Stimulated activated CD4-positive, alpha-beta T cell treated with anti-CD3 and anti-CD28 coated beads, Interleukin-1b, Interleukin-23, amount 100 ng/mL, for 48 hours (primary cell): ENCODE results near the gene NOVA2.

Experiments used
- DNase-seq: peaks from one replicate; pipeline ENCODE4 v3.0.0-alpha.2; 2020

NOVA2 gene, protein sequence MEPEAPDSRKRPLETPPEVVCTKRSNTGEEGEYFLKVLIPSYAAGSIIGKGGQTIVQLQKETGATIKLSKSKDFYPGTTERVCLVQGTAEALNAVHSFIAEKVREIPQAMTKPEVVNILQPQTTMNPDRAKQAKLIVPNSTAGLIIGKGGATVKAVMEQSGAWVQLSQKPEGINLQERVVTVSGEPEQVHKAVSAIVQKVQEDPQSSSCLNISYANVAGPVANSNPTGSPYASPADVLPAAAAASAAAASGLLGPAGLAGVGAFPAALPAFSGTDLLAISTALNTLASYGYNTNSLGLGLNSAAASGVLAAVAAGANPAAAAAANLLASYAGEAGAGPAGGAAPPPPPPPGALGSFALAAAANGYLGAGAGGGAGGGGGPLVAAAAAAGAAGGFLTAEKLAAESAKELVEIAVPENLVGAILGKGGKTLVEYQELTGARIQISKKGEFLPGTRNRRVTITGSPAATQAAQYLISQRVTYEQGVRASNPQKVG

DNA sequence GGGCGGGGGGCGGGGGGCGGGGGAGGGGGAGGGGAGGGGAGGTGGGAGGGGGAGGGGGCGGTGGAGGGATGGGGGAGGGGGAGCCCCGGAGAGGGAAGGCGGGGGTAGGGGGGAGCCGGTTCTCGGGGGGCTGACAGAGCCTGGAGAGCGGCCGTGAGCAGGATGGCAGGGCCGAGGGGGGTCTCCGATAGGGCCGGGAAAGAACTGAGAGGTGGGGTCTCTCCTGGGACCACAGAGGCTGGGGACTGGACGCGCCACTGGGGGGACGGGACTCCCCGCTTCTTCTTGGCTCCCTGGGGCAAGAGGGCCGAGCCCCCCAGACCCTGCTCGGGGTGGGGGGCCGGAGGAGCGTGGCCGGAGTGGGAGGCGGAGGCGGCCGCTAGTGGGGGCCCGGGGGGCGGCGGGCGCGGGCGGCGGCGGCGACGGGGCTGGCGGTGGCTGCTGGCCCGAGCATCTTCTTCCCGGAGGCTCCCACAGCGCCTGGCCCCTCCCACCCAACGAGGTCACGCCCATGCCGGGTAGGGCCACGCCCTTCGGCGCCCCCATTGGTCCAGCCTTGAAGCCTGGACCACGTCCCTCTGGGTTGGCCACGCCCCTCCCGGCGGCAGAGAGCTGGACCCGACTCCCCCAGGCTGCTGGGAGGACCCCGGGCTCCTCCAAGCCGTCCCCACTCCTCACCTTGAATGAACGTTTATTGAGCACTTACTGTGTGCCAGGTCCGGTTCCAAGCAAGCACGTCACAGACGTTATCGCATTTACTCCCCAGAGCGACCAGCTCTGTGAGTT, at the start of gene NOVA2:
Gene NOVA2, minus strand, starts transcription at position 313 of the 786 bp plus-strand sequence. CDS start 514 bp downstream, outside the sequence.
- DNase-seq = peak; percentile 69

DNA sequence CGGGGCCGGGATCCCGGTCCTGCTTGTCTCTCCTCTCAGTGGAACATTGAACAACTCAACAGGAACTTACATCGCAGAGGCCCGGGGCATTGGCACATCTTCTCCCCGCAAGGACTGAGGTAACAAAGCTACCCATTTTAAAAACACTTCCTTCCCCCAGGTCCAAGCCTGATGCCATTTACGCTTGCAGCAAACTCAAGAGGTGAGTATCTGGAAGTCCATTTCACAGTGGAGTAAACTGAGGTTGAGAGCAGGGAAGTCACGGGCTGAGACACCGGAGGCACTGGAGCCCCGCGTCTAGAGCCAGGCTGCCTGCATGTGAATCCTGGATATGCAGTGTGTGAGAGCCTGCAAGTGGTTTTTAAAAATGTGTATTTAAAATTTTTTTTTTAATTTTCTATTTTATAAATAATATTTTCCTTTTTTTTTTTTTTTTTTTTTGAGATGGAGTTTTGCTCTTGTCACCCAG, 49.7 kb upstream of the NOVA2 start:
- DNase-seq = no peak

DNA sequence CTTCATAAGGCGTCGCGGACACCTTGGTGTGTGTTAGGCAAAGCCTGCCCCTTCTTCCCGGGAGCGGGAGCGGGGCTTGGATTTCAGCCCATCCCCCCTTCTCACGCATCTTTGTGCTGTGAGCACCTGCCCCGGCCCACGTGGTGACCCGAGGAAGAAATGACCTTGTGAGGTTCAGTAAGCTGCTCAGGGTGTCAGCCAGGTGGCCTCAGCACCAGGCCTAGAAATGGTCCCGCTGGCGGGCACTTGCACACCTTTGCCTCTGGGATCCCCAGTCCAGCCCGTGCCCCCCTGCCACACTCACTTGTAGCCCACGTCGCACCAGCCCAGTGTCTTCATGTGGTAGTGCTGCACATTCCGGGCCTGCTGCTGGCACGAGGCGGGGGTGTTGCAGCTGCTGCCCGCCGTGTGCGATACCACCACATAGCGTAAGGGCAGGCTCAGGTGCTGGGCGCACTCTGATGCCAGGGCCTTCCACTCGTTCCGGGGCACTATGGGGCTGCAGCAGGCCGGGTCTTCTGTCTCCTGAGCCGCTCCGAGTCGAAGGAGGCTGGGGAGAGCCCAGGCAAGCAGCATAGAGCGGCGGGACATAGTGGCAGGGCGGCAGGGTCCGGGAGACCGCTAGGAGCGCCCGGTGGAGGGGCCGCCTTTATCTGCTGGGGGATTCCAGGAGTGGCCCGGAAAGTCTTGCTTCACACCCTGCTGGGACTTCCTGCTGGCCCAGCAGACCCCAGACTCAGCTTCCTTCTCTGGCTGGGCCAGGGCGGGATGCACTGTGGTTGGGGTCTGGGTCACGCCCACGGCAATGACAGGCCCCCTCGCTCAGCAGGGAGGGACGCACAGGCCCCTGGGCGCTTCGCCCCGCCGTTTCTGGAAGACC, 49.0 kb upstream of the NOVA2 start, which contains the start of gene PGLYRP1:
Gene PGLYRP1, minus strand, starts transcription at position 623 of the 880 bp plus-strand sequence. Its CDS starts 32 bp downstream, at position 591.
- no peak for DNase-seq

DNA sequence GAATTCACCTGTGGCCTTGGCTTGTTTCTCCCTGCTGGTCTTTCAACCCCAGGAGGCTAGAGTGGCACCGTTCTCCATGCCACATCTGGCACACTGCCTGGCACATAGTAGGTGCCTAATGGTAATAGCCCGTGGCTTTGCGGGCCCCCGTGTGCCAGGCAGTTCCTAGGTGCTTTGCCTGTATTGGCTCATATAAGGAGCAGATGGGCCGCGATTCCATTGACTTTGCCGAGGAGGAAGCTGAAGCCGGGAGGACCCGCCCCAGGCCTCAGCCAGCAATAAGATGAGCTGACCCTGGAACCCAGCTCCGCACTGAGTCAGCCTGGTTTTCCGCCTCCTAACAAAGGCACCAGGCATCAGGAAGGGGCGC, 48.4 kb upstream of the NOVA2 start:
- no peak for DNase-seq

DNA sequence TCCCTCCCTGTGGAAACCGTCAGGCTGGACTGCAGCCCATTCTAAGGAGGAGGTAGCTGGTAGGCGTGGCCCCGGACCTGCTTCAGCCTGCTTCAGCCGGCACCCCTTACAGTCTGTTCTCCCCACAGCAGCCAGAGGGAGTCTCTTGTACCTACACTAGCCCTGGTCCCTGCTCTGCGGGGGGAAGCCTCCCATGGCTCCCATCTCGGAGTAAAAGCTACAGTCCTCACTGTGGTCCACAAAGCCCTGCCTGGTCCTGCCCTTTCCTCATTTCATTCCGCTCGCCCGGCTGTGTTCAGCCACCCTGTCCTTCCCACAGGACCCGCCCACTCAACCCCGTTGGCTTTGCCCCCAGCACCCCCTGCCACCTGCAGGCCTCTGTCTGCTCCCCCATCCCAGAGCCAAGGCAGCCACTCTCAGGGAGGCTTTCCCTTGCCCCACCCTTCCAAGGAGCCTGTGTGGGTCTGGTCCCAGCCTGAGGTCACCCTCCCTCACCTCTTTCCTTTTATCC, 47.9 kb upstream of the NOVA2 start:
- no peak for DNase-seq

DNA sequence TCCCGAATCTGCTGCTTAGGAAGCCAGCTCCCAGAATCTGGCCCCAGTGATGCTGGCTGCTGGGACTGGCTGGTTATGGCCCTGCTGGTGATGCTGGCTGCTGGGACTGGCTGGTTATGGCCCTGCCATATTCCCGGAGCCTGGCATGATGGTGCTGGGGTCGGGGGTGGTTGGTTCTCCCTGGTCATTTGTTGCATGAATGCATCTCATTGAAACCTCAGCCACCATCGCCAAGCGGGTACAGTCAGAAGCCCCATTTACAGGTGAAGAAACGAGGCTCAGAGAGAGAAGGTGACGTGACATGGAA, 47.1 kb upstream of the NOVA2 start:
- DNase-seq = no peak

DNA sequence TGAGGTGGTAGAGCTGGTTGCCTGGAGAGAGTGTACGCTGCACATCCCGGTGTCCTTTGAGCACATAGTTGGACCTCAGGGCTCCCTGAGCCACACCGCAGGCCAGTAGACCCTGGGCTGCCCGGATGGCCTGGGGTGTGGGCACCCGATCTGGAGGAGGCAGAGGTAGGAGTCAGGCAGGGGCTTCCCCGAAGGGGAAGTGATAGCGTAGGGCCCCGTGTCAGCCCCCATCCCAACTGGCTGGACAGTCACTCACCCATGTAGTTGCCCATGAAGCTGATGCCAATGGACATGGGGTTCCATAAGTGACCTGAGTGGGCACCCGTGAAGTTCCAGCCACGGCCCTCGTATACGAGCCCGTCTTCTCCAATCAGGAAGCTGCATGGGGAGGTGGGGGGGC, 45.6 kb upstream of the NOVA2 start:
- no peak for DNase-seq

DNA sequence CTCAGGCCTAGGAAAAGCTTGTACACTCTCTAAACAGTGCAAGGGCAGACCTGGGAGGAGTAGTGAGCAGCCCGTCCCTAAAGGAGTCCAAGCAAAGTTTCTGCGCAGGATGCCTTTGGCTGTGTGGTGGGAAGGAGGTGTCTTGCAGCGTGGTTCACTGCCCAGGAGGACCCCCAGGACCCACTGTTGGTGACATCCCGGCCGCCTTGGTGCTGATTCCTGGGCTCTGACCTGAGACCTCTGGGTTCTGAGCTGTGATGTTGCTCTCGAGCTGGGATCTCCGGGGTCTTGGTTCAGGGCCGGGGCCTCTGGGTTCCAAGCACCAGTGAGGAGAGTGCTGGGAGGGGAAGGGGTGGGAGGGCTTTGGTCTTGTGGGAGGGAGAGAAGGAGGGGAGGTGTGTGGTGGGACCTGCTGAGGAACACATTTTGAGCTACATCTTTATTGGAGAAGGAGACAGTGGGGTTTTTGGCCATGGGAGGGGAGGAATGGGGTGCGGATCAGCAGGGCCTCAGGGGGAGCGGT, 45.1 kb upstream of the NOVA2 start:
- DNase-seq = no peak

DNA sequence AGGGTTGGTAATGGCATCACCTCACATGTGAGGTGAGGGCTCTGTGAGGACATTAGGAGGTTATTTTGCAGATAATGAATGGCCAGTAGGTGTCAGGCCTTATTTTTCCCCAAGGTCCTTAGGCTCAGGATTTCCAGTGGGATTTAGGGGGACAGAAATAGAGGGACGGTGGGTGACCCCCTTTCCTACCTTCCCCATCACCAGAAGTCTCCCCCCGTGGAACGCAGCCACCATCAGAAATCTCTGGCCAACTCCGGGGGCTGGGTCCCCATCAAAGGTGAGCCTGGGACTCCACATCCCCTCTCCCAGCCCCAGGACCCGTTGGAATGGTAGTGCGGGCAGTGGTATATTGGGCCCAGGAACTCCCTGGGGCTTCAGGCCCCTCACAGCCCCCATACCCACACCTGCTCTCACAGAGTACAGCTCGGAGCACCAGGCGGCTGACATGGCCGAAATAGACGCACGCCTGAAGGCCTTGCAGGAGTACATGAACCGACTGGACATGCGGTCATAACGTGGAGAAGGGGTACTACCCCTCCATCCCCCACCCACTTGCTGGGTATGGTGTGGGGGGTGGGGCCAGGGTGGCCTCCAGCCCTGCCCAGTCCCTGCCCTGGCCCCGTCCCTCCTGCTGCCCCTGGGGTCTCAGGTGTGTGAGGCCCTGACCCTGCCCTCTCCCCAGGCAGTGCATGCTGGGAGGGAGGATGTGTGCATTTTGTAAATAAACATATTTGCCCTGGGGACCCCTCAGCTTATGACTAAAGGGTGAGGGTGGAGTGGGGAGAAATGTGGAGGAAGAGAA, 44.4 kb upstream of the NOVA2 start:
- no peak for DNase-seq

DNA sequence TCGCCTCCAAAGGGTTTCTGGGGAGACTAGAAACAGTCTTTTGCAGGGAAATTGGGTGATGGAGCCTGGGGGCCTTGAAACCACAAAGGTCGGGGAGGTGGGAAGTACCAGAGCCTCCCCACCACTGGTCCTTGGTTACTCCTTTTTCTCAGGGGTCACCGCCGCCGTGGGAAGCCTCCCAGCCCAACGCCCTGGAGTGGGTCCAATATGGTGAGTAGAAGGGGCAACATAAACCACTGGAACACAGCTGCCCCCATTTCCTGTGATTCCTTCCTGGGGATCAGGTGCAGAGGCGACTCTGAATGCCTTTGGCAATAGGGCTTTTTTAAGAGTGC, 43.4 kb upstream of the NOVA2 start:
- no peak for DNase-seq

DNA sequence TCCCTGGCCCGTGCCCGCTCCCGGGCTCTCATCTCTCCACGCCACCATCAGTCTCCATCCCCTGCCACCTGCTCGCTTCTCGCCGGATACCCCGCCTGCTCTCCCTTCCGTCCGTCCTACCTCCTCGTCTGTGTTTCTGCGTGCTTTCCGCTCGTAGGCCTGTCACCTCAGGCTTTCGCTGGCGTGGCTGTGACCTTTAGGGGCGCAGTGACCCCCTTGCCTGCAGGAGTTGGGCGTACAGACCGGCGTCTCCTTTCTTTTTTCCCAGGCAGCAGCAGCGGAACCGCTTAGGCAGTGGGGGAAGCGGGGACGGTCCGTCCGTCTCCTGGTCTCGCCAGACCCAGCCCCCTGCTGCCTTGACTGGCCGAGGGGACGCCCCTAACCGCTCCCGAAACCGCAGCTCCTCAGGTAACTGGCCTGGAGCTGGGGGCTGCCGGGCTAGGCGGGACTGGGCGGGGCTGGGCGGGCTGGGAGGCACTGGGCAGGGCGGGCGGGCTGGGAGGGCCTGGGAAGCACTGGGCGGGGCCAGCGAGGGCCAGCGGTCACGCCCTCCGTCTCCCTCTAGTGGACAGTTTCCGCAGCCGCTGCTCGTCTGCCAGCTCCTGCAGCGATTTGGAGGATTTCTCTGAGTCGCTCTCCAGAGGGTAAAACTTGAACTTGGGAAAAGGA, 42.9 kb upstream of the NOVA2 start:
- peak; percentile 77 for DNase-seq

DNA sequence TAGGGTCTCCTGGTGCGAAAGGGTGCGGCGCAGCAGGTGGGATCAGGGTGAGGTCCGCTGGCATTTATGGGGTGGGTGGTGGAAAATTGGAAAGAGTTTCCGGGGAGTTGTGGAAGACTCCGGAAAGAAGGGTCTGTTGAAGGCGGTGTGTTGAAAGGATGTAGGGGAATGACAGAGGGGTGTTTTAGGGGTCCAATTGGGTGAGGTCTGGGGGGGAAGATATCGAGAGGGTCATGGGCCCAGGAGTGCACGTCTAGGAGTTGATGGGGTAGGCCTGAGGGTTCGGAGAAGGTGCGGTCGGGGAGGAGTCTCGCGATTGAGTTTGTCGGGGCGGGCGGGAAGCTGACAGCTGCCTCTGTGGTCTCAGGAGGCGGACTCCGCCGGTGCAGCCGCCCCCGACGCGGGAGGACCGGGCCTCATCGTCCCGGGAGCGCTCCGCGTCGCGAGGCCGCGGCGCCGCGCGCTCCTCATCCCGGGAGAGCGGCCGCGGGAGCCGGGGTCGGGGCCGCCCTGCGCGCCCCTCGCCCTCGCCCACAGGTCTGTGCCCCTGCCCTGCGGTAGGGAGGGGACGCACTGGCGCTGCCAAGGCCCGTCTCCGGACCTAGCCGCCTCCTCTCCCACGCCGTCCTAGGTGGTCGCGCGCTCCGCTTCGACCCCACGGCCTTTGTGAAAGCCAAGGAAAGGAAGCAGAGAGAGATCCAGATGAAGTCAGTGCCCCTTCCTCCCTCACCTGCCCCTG, 42.2 kb upstream of the NOVA2 start:
- DNase-seq = peak; percentile 24

DNA sequence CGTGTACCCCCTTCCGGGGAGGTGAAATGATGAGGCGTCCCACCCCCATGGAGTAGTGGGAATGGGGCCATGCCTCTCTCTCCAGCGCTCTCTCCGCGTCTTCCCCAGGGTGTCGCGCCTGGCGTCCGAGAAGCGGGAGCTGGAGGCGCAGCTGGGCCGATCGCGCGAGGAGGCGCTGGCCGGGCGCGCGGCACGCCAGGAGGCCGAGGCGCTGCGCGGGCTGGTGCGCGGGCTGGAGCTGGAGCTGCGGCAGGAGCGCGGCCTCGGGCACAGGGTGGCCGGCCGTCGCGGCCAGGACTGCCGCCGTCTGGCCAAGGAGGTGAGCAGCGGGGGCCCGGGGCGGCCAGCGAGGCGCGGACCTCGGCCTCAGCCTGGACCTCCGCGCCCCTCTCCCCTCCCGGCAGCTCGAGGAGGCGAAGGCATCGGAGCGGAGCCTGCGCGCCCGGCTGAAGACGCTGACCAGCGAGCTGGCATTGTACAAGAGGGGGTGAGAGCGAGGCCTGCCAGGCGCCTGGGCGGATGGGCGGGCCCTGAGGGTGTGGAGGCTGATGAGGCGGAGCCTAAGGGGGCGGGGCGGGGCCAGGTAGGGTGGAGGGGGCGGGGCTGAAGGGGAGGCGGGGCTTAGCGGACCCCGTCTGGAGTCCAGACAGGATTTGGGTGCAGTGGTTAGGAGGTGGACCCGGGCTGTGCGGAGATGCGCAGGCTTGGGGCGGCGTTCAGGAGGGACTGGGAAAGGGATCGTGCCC, 41.4 kb upstream of the NOVA2 start:
- peak; percentile 60 for DNase-seq

DNA sequence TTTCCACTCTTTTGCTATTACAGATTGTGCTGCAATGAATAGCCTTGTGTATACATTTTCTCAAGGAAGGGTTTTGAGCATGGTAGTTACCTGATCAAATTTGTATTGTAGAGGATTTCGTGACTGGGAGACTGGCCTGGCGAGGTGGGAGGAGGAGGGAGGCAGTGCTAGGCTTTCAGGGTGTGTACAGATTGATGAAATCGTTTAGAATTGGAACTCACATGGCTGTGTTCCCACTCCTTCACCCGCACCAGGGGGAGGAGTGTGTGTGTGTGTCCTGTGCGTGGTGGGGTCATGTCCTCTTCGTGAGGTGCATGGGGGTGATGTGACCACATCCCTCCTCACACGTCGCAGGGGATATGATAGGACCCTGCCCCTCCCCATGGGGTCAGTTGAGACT, 40.9 kb upstream of the NOVA2 start:
- DNase-seq = no peak

DNA sequence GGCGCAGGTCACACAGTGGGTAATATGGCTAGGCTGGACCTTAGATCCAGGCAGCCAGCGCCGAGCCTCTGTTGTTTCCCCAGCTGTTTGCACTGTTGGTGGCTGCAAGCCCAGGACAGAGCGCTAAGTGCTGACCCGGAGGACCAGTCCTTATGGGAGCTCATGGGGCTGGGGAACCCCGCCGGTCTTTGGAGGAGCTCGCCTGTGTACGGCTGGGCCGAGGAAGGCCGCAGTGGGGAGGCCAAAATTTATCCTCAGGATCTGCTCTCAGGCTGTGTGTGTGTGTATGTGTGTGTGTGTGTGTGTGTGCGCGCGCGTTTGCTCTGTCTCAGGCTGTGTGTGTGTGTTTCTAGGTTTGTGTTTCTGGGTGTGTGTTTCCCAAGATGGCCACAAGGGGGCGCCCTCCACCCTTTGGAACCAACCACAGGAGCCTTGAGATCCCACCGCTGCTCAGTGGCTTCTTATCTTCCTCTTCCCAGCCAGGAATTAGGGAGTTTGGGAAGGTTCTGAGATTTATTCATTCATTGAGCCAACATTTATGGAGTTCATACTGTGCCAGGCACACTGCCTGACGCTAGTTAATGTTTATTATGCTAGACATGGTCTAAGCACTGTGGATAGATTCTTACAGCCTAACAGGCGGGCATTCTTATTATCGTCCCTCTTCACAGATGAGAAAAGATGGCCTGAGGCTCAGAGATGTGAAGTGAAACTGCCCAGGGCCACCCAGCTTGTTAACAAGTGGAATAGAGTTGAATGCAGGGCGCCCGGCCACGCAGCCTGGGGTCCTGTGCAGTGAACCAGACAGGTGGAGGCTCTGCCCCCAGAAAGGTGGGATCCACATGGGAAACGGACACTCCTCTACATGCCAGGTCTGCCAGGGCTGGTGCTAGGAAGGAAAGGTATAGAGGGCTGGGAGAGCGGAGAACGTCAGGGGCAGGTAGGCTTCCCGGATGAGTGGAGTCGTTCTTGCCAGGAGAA, 36.2 kb upstream of the NOVA2 start:
- DNase-seq = peak; percentile 60

DNA sequence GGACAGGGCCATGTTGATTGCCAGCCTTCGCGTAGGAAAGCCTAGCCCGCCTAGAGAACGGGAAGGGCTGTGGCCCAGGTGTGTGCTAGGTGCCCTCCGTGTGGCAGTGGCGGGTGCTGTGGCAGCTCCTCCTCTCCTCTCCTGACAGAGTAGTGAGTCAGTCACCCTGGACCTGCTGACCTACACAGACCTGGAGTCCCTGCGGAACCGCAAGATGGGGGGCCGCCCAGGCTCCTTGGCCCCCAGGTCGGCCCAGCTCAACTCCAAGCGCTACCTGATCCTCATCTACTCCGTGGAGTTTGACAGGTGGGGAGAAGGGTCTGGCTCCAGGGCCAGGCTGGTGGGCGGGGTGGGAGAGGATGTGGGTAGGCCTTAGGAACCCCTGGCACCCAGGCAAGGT, 32.7 kb upstream of the NOVA2 start:
- no peak for DNase-seq

DNA sequence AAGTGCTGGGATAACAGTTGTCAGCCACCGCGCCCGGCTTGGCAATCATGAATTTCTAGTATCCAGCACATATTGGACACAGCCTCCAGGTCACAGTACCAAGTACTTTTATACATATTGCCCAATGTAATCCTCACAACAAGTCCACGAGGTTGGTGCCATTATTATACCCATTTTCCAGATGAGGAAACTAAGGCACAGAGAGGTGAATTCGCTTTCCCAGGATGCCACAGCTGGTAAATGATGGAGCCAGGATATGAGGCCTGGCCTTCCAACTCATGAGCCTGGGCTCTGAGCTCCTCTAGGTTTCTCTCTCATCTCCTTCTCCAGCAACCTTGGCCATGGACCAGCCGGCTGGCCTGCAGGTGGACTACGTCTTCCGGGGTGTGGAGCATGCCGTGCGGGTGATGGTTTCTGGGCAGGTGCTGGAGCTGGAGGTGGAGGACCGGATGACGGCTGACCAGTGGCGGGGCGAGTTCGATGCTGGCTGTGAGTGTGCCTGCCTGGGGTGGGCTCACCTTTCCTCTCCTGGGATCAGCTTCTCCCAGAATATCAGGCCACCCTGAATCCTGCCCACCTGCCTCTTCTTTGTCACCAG, 29.1 kb upstream of the NOVA2 start:
- no peak for DNase-seq
